Keratinocyte (primary cell): ENCODE measurements around the gene NOS1AP. TPM values are rescaled to one million over a fixed set of nuclear protein-coding genes. Genes with fewer than 3 reads are reported as not detected.

Source experiments
- DNase-seq: peaks from one replicate; pipeline ENCODE4 v3.0.0-alpha.2; 2011; ENCODE audit warnings: low read depth, missing footprints, low spot score
- FAIRE-seq: peaks from 2 replicates; lab custom pipeline; 2011; peaks lifted over from hg19 to GRCh38; lab: Jason Lieb, UNC
- H2AFZ ChIP-seq: 2 replicates; pipeline ENCODE4 v1.6.0; 2012; ENCODE audit warnings: low read length, control low read depth, inconsistent platforms; ENCODE audit not compliant: control insufficient read depth
- H3K27ac ChIP-seq: 2 replicates; pipeline ENCODE4 v1.5.1; 2011; ENCODE audit warnings: low read length; ENCODE audit not compliant: control insufficient read depth, insufficient read depth
- H3K27me3 ChIP-seq: 3 replicates; pipeline ENCODE4 v1.6.0; 2011; ENCODE audit warnings: low read length; ENCODE audit not compliant: control insufficient read depth, insufficient read depth; ENCODE audit errors: extremely low read depth
- H3K36me3 ChIP-seq, 2 experiments: 2 replicates in 1 of 2; 3 replicates in 1 of 2; pipeline ENCODE4 v1.5.1; 2011; ENCODE audit warnings: low read length in 2 of 2, mild to moderate bottlenecking in 1 of 2; ENCODE audit not compliant: control insufficient read depth in 2 of 2, insufficient read depth in 2 of 2; ENCODE audit errors: extremely low read depth in 1 of 2
- H3K4me1 ChIP-seq: 3 replicates; pipeline ENCODE4 v1.5.1; 2011; ENCODE audit warnings: low read length; ENCODE audit not compliant: control insufficient read depth, insufficient read depth; ENCODE audit errors: extremely low read depth
- H3K4me2 ChIP-seq: 3 replicates; pipeline ENCODE4 v1.6.0; 2011; ENCODE audit warnings: low read depth, low read length; ENCODE audit not compliant: control insufficient read depth, insufficient read depth; ENCODE audit errors: extremely low read depth
- H3K4me3 ChIP-seq, 3 experiments: fragments of 200-600 bp in 1 of 3; sonication (generic) in 1 of 3; 2 replicates in 2 of 3; 3 replicates in 1 of 3; pipeline ENCODE4 v1.5.1; 2011 to 2016; ENCODE audit warnings: low read length in 3 of 3, mild to moderate bottlenecking in 3 of 3, control low read depth in 2 of 3, inconsistent platforms in 1 of 3, low read depth in 1 of 3, mixed read lengths in 1 of 3, mixed run types in 1 of 3, moderate library complexity in 1 of 3; ENCODE audit not compliant: control insufficient read depth in 2 of 3, insufficient read depth in 2 of 3; ENCODE audit errors: extremely low read depth in 1 of 3
- H3K79me2 ChIP-seq: 2 replicates; pipeline ENCODE4 v1.6.0; 2012; ENCODE audit warnings: low read length; ENCODE audit not compliant: control insufficient read depth, insufficient read depth
- H3K9ac ChIP-seq: 3 replicates; pipeline ENCODE4 v1.6.0; 2011; ENCODE audit warnings: low read length; ENCODE audit not compliant: control insufficient read depth, insufficient read depth; ENCODE audit errors: extremely low read depth
- H3K9me1 ChIP-seq: 3 replicates; pipeline ENCODE4 v1.6.0; 2011; ENCODE audit warnings: low read length; ENCODE audit not compliant: control insufficient read depth, insufficient read depth; ENCODE audit errors: extremely low read depth
- H3K9me3 ChIP-seq: 2 replicates; pipeline ENCODE4 v1.5.1; 2012; ENCODE audit warnings: low read depth, low read length; ENCODE audit not compliant: control insufficient read depth
- H4K20me1 ChIP-seq: 3 replicates; pipeline ENCODE4 v1.6.0; 2011; ENCODE audit warnings: low read length; ENCODE audit not compliant: control insufficient read depth, insufficient read depth; ENCODE audit errors: extremely low read depth
- EZH2 ChIP-seq: IDR thresholded peaks from one replicate; pipeline ENCODE4 v1.6.1; 2012; ENCODE audit warnings: inconsistent platforms, mild to moderate bottlenecking, low read length, moderate library complexity
- dilution Hi-C: fragments of 300-500 bp; cut with MboI; formaldehyde crosslinking; loops from one replicate; pipeline ENCODE4 v1.7.0; 2020; ENCODE audit warnings: low sequenced_read_pairs; ENCODE audit not compliant: extremely low pct_ligation_motif_present
- polyA plus RNA-seq, 5 experiments: library from polyadenylated mRNA; depleted of rRNA in 3 of 5; stranded (reverse) in 3 of 5; stranded (forward) in 1 of 5; unstranded in 1 of 5; fragments of >200 nt; gene quantifications; 1 replicate in 1 of 5; 2 replicates in 3 of 5; 3 replicates in 1 of 5; pipeline versions ENCODE4 v1.2.1 to v1.2.3, GENCODE V29; 2011 to 2012; ENCODE audit warnings: missing spikeins in 2 of 5, low read depth in 1 of 5, low replicate concordance in 1 of 5
- TF ChIP-seq, protein P1 (sequence below), 3 experiments: IDR thresholded peaks in 1 of 3; conservative IDR thresholded peaks in 1 of 3; optimal IDR thresholded peaks in 1 of 3; 2 replicates in 2 of 3; 3 replicates in 1 of 3; pipeline versions ENCODE3 to v1.5.1; 2011; ENCODE audit warnings: low read length in 3 of 3, mild to moderate bottlenecking in 3 of 3, moderate library complexity in 2 of 3, control low read depth in 1 of 3, inconsistent platforms in 1 of 3; ENCODE audit not compliant: insufficient read depth in 2 of 3; ENCODE audit errors: extremely low read depth in 1 of 3

NOS1AP gene
- polyA plus RNA-seq, 1 donor (not counting 4 experiments of a cell fraction or from before 2014, with no cell fraction given), result not detected

- peaks cover 16% of the 10 kb centered on the region for H3K4me1 ChIP-seq
- H3K9ac ChIP-seq, result no peak overlapping the region
- no peak overlapping the region for H3K4me2 ChIP-seq
- H3K9me1 ChIP-seq, result no peaks in the 10 kb centered on the region
- H3K27me3 ChIP-seq, result no peaks in the 10 kb centered on the region
- no peak for FAIRE-seq
- H3K36me3 ChIP-seq, result no peaks in the 10 kb centered on the region
- no peaks in the 10 kb centered on the region for H3K79me2 ChIP-seq
- H4K20me1 ChIP-seq, result no peaks in the 10 kb centered on the region
- no peak overlapping the region for H2AFZ ChIP-seq
- H3K4me3 ChIP-seq, result no peak overlapping the region
- no peaks in the 10 kb centered on the region for H3K9me3 ChIP-seq
- no peak for TF ChIP-seq EZH2
- TF ChIP-seq, protein P1, sequence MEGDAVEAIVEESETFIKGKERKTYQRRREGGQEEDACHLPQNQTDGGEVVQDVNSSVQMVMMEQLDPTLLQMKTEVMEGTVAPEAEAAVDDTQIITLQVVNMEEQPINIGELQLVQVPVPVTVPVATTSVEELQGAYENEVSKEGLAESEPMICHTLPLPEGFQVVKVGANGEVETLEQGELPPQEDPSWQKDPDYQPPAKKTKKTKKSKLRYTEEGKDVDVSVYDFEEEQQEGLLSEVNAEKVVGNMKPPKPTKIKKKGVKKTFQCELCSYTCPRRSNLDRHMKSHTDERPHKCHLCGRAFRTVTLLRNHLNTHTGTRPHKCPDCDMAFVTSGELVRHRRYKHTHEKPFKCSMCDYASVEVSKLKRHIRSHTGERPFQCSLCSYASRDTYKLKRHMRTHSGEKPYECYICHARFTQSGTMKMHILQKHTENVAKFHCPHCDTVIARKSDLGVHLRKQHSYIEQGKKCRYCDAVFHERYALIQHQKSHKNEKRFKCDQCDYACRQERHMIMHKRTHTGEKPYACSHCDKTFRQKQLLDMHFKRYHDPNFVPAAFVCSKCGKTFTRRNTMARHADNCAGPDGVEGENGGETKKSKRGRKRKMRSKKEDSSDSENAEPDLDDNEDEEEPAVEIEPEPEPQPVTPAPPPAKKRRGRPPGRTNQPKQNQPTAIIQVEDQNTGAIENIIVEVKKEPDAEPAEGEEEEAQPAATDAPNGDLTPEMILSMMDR (optimal IDR thresholded peaks at IDR 0.05 in 1 of 3, IDR thresholded peaks at IDR 0.05 in 1 of 3, conservative IDR thresholded peaks at IDR 0.05 in 1 of 3; ENCODE audit: extremely low read depth in 1 of 3, insufficient read depth in 2 of 3, low read length in 3 of 3), result no peak
- no peak overlapping the region for H3K27ac ChIP-seq
- DNase-seq, result no peak
- dilution Hi-C loops, result no loop called here
Measured at GRCh38 chr1:162383516-162383915, 314.0 kb downstream of the NOS1AP start.

DNA sequence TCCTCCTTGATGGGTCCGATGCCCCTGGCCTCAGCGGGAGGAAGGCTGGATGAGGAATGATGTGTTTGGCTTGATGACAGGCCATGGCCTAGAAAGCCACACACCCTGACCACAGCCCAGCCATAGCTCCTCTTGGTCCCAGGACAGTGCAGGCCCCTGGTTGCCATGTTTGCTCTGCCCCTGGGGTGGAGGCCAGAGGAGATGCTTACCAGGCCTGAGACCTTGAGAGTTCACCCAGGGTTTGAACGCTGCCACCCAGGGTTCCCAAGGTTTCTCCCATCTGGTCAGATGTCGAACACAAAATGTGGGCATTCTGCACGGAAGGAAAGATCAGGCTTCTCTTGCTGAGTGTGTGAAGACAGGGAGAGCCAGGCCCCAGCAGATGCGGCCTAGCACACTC, 314.6 kb downstream of the NOS1AP start:
- no peaks in the 10 kb centered on the region for H4K20me1 ChIP-seq
- no peak overlapping the region for H2AFZ ChIP-seq
- no peak overlapping the region for H3K27ac ChIP-seq
- H3K4me3 ChIP-seq, result no peak overlapping the region
- TF ChIP-seq, protein P1 (optimal IDR thresholded peaks at IDR 0.05 in 1 of 3, IDR thresholded peaks at IDR 0.05 in 1 of 3, conservative IDR thresholded peaks at IDR 0.05 in 1 of 3; ENCODE audit: extremely low read depth in 1 of 3, insufficient read depth in 2 of 3, low read length in 3 of 3), result no peak
- no peak for TF ChIP-seq EZH2
- H3K9ac ChIP-seq, result no peak overlapping the region
- H3K9me1 ChIP-seq, result no peaks in the 10 kb centered on the region
- no peaks in the 10 kb centered on the region for H3K79me2 ChIP-seq
- H3K4me2 ChIP-seq, result no peak overlapping the region
- no peaks in the 10 kb centered on the region for H3K36me3 ChIP-seq
- no peak for DNase-seq
- dilution Hi-C loops, result no loop called here
- H3K4me1 ChIP-seq, result peaks cover 18% of the 10 kb centered on the region
- no peak for FAIRE-seq
- H3K27me3 ChIP-seq, result no peaks in the 10 kb centered on the region
- H3K9me3 ChIP-seq, result no peaks in the 10 kb centered on the region
